Measurements from ENCODE around the gene CELF5.

- no peak for TF ChIP-seq POLR2A (IDR thresholded peaks at IDR 0.05)
- TF ChIP-seq CTCF (IDR thresholded peaks at IDR 0.05) = no peak
Measured at GRCh38 chr19:3238066-3238561, 13.7 kb downstream of the CELF5 start.

Data from esophagus squamous epithelium (tissue), 4 donors.